ENCODE results near the gene HTR3E.
"Not testable (repeated sequence)": the region's sequence is repeated elsewhere in the genome, so short reads cannot be mapped to it uniquely, and the experiment has no call there.

HTR3E gene

DNA sequence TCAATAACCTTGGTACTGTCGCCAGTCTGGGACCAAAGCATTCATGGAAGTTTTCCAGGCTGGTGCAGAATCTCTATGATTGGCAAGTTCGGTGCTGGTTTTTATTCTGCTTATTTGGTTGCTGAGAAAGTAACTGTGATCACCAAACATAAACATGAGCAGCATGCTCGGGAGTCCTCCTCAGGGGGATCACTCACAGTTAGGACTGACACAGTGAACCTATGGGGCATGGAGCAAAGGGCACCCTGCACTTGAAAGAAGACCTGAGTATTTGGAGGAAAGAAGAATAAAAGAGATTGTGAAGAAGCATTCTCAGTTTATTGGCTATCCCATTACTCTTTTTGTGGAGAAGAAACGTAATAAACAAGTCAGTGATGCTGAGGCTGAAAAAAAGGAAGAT, 19.2 kb downstream of the HTR3E start:
- no peak for DNase-seq (ENCODE audit: low spot score)

DNA sequence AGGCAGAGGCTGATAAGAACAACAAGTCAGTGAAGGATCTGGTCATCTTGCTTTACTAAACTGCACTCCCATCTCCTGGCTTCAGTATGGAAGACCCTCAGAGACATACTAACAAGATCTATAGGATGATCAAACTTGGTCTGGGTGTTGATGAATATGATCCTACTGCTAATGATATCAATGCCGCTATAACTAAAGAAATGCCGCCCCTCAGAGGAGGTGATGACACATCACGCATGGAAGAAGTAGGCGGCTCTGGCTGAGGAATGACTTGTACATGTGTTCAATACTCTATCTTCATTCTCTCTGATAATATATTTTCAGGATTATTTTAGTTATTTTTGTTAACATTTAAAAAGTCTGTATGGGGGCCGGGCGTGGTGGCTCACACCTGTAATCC, 20.8 kb downstream of the HTR3E start:
- no peak for DNase-seq (ENCODE audit: low spot score)

DNA sequence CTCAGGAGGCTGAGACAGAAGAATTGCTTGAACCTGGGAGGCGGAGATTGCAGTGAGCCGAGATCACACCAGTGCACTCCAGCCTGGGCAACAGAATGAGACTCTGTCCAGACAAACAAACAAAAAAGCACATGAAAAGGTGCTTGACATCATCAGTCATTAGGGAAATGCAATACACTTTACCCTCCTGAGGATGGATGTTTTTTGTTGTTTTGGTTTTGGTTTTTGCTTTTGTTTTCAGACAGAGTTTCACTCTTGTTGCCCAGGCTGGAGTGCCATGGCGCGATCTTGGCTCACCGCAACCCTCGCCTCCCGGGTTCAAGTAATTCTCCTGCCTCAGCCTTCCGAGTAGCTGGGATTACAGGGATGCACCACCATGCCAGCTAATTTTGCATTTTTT, 24.2 kb downstream of the HTR3E start:
- DNase-seq (ENCODE audit: low spot score), result not testable (repeated sequence)

DNA sequence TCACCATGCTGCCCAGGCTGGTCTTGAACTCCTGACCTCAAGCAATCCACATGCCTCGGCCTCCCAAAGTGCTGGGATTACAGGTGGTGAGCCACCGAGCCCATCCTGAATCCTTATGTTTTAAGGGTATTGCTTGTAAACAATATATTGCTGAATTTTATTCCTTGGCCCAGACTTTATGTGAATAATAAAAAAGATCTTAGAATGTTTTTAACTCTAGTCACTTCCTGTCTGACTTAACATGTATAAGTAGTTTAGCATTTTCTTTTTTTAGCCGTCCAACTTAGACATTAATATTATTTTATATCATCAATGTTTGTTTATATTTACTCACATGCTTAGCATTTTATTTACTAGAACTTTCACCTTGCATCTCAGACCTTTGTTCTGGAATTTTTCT, 29.1 kb downstream of the HTR3E start:
- no peak for DNase-seq (ENCODE audit: low spot score)

DNA sequence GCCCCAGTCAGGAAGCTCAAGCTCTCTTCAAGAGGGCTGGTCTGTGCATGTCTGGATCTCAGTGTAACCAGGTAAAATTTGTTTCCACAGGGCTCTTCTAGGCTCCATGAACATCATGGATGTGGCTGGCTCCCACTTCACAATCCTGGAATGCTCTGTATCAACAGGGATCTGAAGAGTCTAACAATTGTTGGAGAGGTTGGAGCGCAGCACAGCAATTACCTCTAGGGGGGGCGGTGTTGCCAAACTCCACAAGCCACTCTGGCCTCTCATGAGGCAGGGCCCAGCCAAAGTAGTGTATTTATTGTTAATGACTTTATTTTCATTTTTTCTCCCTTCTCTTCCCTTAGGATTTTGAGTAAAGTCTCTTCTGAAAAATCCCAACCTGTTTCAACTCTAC, 32.1 kb downstream of the HTR3E start:
- DNase-seq (ENCODE audit: low spot score), result peak; percentile 63

GRCh38 chr3:184132945-184133344, 36.1 kb downstream of the HTR3E start:
- DNase-seq (ENCODE audit: low spot score), result no peak

DNA sequence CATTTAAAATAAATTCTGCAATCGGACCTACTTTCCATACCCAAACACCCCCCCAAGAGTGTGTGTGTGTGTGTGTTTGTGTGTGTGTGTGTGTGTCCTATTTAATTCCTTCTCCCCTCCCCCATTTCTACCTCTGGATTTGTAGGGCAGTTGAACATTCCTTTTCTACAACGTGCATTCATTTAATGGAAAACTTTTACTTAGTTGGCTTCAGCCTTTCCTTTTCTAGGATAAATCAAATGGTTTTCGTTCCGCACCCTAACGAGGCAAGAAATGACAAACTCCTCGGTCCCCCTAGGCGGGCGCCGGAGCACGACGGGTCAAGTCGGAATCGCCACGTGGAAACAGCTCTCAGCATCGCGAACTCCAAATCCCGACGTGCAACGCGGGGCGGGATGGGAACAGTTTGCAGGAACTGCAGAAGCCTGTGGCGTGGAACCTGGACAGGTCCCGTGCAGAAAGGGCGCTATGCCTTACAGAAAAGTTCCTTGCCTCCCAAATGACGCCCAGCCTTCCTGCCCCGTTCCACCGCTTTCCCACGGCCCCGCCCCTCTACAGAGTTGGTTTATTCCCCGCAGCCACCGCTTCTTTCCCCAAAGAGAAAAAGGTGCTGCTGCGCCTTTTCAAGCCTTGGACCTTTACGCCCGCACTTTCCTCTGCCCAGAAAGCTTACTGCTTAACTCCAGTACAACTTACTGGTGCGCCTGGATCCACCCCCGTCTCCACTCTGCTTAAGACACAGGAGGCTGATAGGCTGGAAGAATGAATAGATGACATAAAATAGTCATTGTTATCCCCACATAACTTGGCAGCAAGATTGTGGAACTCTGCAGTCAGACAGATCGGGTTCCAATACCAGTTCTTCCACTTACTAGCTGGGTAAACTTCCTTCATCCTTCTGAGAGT, 37.2 kb downstream of the HTR3E start:
- peak; percentile 93 for DNase-seq (ENCODE audit: low spot score)

- DNase-seq (ENCODE audit: low spot score), result no peak
These were observed 37.9 kb downstream of the HTR3E start for GRCh38 chr3:184134746-184135148.

DNA sequence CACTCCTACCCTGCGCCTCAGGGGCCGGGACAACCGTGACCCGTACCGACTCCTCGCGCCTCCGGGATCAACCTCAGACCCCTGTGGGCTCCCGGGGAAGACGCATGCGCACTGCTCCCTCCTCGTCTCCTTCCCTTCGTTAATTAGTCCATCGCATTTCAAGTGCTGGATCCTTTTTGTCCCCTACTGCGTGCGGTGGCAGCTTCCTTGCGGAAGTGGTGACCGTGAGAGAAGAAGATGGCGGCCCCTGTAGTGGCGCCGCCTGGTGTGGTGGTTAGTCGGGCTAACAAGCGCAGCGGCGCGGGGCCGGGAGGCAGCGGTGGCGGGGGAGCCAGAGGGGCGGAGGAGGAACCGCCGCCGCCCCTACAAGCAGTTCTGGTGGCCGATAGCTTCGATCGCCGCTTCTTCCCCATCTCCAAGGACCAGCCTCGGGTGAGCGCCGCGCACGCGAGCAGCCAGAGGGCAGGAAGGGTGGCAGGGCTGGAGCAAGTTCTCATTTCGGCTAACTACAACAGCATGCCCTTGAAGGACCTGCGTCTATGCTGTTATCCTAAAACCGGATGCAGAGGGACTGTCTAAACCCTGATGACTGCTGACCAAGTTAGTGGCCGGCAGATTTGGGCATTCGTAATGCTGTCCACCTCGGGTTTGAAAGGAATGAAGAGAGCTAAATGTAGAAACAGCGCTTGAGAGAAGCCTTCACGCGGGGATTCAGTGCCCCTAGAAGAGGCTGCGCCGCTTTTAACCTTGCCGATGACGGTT, 38.5 kb downstream of the HTR3E start, which contains the start of gene EIF2B5:
EIF2B5 (plus strand) TSS at position 210 of the 762 bp plus-strand sequence; CDS start at position 238, 28 bp downstream.
- peak; percentile 94 for DNase-seq (ENCODE audit: low spot score)

DNA sequence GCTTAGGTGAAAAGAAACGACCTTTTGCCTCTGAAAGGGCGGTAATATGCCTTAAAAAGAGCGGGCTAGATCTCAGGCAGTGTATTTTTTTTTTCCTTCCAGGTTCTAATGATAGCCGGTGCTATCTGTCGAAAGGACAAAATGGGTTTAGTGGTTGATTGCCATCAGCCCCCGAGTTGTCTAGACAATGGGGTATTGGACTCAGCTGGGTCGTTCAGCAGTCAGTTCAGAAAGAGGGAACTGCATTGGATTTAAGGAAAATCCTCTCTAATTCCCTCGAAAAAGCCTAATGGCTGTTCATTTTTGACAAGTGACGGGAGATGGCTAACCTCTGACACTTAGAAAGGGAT, 39.0 kb downstream of the HTR3E start:
- DNase-seq (ENCODE audit: low spot score), result no peak

DNA sequence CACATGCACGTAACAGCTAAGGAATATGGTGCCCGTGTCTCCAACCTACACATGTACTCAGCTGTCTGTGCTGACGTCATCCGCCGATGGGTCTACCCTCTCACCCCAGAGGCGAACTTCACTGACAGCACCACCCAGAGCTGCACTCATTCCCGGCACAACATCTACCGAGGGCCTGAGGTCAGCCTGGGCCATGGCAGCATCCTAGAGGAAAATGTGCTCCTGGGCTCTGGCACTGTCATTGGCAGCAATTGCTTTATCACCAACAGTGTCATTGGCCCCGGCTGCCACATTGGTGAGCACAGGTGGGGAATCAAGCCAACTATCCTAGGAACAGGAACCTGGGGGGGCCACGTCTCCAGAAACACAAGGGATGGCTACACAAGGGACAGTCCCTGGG, 43.6 kb downstream of the HTR3E start:
- no peak for DNase-seq (ENCODE audit: low spot score)

GRCh38 chr3:184142199-184142598, 45.3 kb downstream of the HTR3E start:
- no peak for DNase-seq (ENCODE audit: low spot score)

DNA sequence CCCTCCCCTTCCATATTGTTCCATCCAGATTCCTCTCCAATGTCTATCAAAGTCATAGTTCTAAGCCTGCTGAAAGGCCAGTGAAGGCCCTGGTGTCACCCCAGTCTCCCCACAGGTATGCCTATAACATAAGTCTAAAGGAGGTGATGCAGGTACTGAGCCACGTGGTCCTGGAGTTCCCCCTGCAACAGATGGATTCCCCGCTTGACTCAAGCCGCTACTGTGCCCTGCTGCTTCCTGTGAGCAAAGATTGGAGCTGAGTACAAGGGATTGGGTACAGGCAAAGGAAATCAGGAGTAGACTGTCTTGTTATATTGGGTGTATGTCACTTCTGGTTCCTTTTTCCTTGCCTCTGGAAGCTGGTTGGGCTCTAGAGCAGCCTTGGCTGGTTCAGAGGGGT, 46.5 kb downstream of the HTR3E start:
- DNase-seq (ENCODE audit: low spot score), result no peak

GRCh38 chr3:184144505-184144904, 47.6 kb downstream of the HTR3E start:
- no peak for DNase-seq (ENCODE audit: low spot score)

DNA sequence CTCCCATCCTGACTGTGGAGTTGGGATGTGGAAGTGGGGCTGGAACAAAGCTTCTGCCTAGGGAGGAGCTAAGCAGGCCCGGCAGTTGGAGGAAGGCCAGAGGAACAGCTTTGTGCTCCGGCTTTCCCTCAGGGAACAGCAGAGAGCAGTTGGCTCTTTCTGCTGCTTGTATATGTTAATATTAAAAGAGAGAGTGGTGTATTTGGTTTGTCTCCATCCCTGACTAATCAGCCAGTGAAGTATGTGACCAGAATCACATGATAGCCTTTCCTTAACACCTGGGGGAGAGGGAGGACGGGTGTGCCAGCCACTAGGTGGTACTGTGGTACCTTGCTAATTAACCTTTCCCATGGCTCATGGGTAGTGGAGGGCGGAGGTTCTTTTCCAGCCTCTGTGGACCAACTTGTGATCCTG, 48.3 kb downstream of the HTR3E start:
- peak; percentile 49 for DNase-seq (ENCODE audit: low spot score)

- no peak for DNase-seq (ENCODE audit: low spot score)
These were observed 48.9 kb downstream of the HTR3E start for GRCh38 chr3:184145751-184146270.

GRCh38 chr3:184148076-184148475, 51.2 kb downstream of the HTR3E start:
- no peak for DNase-seq (ENCODE audit: low spot score)

DNA sequence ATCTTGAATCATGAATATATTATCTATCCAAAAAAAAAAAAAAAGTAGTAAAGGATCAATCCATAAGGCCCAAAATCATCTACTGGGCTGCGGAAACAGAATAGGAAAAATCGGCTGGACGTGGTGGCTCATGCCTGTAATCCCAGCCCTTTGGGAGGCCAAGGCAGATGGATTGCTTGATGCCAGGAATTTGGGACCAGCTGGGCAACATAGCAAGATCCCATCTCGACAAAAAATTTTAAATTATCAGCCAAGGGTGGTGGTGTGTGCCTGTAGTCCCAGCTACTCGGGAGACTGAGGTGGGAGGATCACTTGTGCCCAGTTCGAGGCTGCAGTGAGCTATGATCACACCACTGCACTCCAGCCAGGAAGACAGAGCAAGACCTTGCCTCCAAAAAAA, 52.3 kb downstream of the HTR3E start:
- no peak for DNase-seq (ENCODE audit: low spot score)

DNA sequence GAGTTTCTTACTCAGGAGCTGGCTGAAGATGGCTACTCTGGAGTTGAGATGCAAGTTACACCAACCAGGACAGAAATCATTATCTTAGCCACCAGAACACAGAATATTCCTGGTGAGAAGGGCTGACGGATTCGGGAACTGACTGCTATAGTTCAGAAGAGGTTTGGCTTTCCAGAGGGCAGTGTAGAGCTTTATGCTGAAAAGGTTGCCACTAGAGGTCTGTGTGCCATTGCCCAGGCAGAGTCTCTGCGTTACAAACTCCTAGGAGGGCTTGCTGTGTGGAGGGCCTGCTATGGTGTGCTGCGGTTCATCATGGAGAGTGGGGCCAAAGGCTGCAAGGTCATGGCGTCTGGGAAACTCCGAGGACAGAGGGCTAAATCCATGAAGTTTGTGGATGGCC, 52.9 kb downstream of the HTR3E start:
- DNase-seq (ENCODE audit: low spot score), result not testable (repeated sequence)

DNA sequence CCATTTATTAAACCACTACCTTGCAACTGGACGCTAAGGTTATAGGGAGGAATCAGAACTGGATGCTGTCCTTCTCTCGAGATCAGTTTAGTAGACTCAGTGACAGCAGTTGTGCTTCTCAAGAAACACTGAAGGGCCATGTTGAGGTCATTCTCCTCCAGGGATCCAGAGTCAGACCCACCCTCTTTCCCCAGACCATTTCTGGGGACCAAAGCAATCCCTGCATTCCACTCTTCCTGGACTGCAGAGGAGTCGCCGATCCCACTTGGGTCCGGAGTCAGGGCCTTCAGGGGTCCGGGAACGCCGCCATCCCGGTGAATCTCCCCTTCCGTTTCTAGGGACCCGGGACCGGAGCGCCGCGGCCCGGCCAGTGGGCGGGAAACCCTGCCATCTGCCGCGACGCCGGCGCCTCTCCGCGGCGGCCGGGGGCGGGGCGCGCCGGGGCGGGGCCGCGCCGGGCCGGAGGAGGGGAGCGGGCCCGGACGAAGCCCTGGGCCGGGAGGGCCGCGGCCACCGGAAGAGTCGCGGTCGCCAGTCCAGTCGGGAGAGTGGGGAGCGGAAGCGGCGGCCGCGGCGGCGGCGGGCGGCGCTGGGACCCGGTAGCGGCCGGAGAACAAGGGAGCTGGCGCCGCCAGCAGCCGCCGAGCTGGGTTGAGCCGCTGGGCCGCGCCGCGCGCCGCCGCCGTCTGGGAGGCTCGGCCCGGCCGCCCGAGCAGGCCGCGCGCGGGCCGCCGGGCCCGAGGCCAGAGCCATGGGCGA, 58.2 kb downstream of the HTR3E start, which contains the start of gene DVL3:
DVL3 (plus strand) TSS at position 493 of the 759 bp plus-strand sequence; CDS start at position 752, 259 bp downstream.
- DNase-seq (ENCODE audit: low spot score), result peak; percentile 69

DNA sequence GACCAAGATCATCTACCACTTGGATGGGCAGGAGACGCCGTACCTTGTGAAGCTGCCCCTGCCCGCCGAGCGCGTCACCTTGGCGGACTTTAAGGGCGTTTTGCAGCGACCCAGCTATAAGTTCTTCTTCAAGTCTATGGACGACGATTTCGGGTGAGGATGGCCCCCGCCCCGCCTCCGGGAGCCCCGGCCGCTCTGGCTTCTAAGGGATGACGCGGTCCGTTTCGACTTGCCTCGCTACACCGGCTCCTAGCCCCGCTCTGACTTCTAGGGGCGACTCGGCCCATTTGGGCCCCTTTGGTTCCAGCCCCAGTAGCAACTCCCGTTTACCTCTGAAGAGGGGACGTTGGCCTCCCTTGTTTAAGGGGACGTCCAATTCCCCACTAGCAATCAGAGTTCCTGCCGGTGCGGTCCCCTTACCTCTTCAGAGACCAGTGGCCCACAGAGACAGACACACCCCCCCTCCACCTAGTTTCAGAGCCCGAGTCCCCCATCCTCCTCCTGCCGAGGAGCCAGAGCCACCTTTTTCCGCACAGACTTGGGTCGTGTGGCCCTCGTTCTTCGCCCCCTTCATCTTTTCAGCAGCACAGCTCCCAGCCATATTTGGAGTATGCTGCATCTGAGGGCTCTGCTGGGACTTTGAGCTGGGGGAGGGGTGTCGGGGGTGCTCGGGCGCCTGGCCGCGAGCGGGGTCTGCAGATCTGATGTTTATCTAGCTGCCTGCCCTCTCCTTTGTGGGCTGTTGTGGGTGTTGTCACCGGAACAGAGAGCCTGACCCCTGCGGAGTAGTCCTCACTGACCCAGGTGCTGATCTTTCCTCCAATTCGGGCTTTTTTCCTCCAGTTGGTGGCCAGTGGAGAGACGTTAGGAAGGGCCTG, 59.0 kb downstream of the HTR3E start:
- DNase-seq (ENCODE audit: low spot score), result no peak
